H1 (cell line): ENCODE data around the gene IL17RD. TPM values are rescaled to one million over a fixed set of nuclear protein-coding genes. Genes with fewer than 3 reads are reported as not detected.

Experiments
- ASH2L ChIP-seq: fragments of 200-600, 300-600 bp; sonication (generic); IDR thresholded peaks from one replicate; pipeline ENCODE4 v1.7.1; 2017; ENCODE audit warnings: low read length
- BACH1 ChIP-seq: IDR thresholded peaks from 2 replicates; pipeline ENCODE4 v1.6.1; 2012; ENCODE audit warnings: low read length, improper control_type of control experiment
- BRCA1 ChIP-seq: IDR thresholded peaks from 2 replicates; pipeline ENCODE4 v1.6.1; 2012; ENCODE audit warnings: low read depth, low read length, improper control_type of control experiment
- CBX5 ChIP-seq: fragments of 300-800, 300-1000 bp; sonication (generic); IDR thresholded peaks from 2 replicates; pipeline ENCODE4 v1.7.1; 2016; ENCODE audit warnings: antibody characterized with exemption, low read length, low read depth
- CEBPB ChIP-seq: IDR thresholded peaks from 2 replicates; pipeline ENCODE4 v1.6.1; 2012; ENCODE audit warnings: low read depth, low read length
- CHD1 ChIP-seq: IDR thresholded peaks from 2 replicates; pipeline ENCODE4 v1.6.1; 2012; ENCODE audit warnings: low read depth, low read length, improper control_type of control experiment
- CTCF ChIP-seq, 3 experiments: IDR thresholded peaks; 1 replicate in 2 of 3; 2 replicates in 1 of 3; pipeline versions ENCODE4 v1.5.1 to v1.6.1; 2011; ENCODE audit warnings: low read length in 3 of 3, mild to moderate bottlenecking in 3 of 3, inconsistent platforms in 2 of 3, low read depth in 1 of 3, moderate library complexity in 1 of 3; ENCODE audit not compliant: insufficient read depth in 1 of 3; ENCODE audit errors: control extremely low read depth in 1 of 3
- EGR1 ChIP-seq: IDR thresholded peaks from 2 replicates; pipeline ENCODE4 v1.6.1; 2011; ENCODE audit warnings: low read depth, low read length, borderline replicate concordance
- EP300 ChIP-seq, 2 experiments: IDR thresholded peaks; 1 replicate in 1 of 2; 2 replicates in 1 of 2; pipeline ENCODE4 v1.6.1; 2011 to 2012; ENCODE audit warnings: low read depth in 2 of 2, low read length in 2 of 2, mild to moderate bottlenecking in 2 of 2, borderline replicate concordance in 1 of 2, inconsistent platforms in 1 of 2, moderate library complexity in 1 of 2
- EZH2 ChIP-seq: fragments of 200-600 bp; sonication (generic); IDR thresholded peaks from 2 replicates; pipeline ENCODE4 v1.7.1; 2012; ENCODE audit warnings: low read depth, mild to moderate bottlenecking, moderate library complexity, low read length, inconsistent platforms; ENCODE audit not compliant: severe bottlenecking
- GABPA ChIP-seq: IDR thresholded peaks from 2 replicates; pipeline ENCODE4 v1.6.1; 2011; ENCODE audit warnings: mild to moderate bottlenecking, low read length, moderate library complexity, borderline replicate concordance; ENCODE audit not compliant: insufficient read depth
- HDAC6 ChIP-seq: IDR thresholded peaks from one replicate; pipeline ENCODE4 v1.7.1; 2012; ENCODE audit warnings: low read depth, mild to moderate bottlenecking, inconsistent platforms, low read length, moderate library complexity
- MAX ChIP-seq: IDR thresholded peaks from 2 replicates; pipeline ENCODE4 v1.6.1; 2012; ENCODE audit warnings: inconsistent platforms
- RAD21 ChIP-seq, 2 experiments: IDR thresholded peaks in 1 of 2; conservative IDR thresholded peaks in 1 of 2; 2 replicates each; pipeline ENCODE4 v1.6.1; 2011; ENCODE audit warnings: low read depth in 2 of 2, low read length in 2 of 2, improper control_type of control experiment in 1 of 2, inconsistent platforms in 1 of 2, mild to moderate bottlenecking in 1 of 2, moderate library complexity in 1 of 2
- SIRT6 ChIP-seq: IDR thresholded peaks from one replicate; pipeline ENCODE4 v1.7.1; 2012; ENCODE audit warnings: low read length, inconsistent platforms
- SP2 ChIP-seq: IDR thresholded peaks from 2 replicates; pipeline ENCODE4 v1.6.1; 2012; ENCODE audit warnings: mild to moderate bottlenecking, low read length, inconsistent platforms
- SUZ12 ChIP-seq: fragments of 200-600 bp; sonication (generic); IDR thresholded peaks from 2 replicates; pipeline ENCODE4 v1.6.1; 2012; ENCODE audit warnings: mild to moderate bottlenecking, inconsistent platforms, low read length, moderate library complexity, mixed read lengths
- TEAD4 ChIP-seq: IDR thresholded peaks from 2 replicates; pipeline ENCODE4 v1.6.1; 2012; ENCODE audit warnings: low read depth, low read length, inconsistent platforms, mixed read lengths
- USF2 ChIP-seq: IDR thresholded peaks from 2 replicates; pipeline ENCODE4 v1.6.1; 2011; ENCODE audit warnings: low read length, improper control_type of control experiment
- YY1 ChIP-seq: IDR thresholded peaks from 2 replicates; pipeline ENCODE4 v1.6.1; 2011; ENCODE audit warnings: low read depth, mild to moderate bottlenecking, low read length
- ZNF274 ChIP-seq: IDR thresholded peaks from 2 replicates; pipeline ENCODE4 v1.7.0; 2012; ENCODE audit warnings: low read length, borderline replicate concordance; ENCODE audit errors: extremely low read depth
- polyA plus RNA-seq, 7 experiments: library from polyadenylated mRNA; depleted of rRNA in 3 of 7; stranded (reverse) in 5 of 7; unstranded in 2 of 7; fragments of >200 nt in 5 of 7; fragments of 200-250 nt in 2 of 7; gene quantifications; 1 replicate in 5 of 7; 2 replicates in 1 of 7; 4 replicates in 1 of 7; pipeline versions ENCODE4 v1.2.1 to v1.2.3, GENCODE V29; 2011 to 2013; ENCODE audit warnings: missing spikeins in 2 of 7, mixed read lengths in 2 of 7
- total RNA-seq: library from RNA; stranded (reverse); fragmentation: NEBNext Ultra II Directional; extraction: Animal tissue kit (Norgen Biotek cat#: 25700); gene quantifications from 2 replicates; pipeline ENCODE4 v1.2.1, GENCODE V29; 2021

IL17RD gene
- total and polyA plus RNA-seq, 2 of the 8 experiments (the other 6 are each of a cell fraction or from before 2014, with no cell fraction given) = 10.9 to 48.9 TPM

GRCh38 chr3:57126244-57126643 lies 38.9 kb downstream of the IL17RD start (continued):
- TF ChIP-seq SUZ12 (no peak), GABPA (no peak), ZNF274 (no peak), HDAC6 (no peak), EGR1 (no peak), TEAD4 (peak; percentile 80), ASH2L (peak; percentile 34), YY1 (peak; percentile 81), CHD1 (no peak), BACH1 (no peak), MAX (no peak), CTCF (IDR thresholded peaks at IDR 0.05; ENCODE audit: control extremely low read depth in 1 of 3, insufficient read depth in 1 of 3, low read depth in 1 of 3, low read length in 3 of 3) (peak; percentile 4 to 40 (median 26); a peak in 2 of 4 replicates), CEBPB (no peak), BRCA1 (no peak), SP2 (no peak), SIRT6 (no peak), EP300 (IDR thresholded peaks at IDR 0.05; ENCODE audit: borderline replicate concordance in 1 of 2, low read depth in 2 of 2, low read length in 2 of 2) (peak in 1 of 2 experiments; percentile 48; a peak in 1 of 3 replicates), CBX5 (no peak), EZH2 (no peak), USF2 (no peak), RAD21 (IDR thresholded peaks at IDR 0.05 in 1 of 2, conservative IDR thresholded peaks at IDR 0.05 in 1 of 2; ENCODE audit: low read depth in 2 of 2, low read length in 2 of 2) (peak; percentile 16 to 25; a peak in 2 of 4 replicates)
